ENCODE results near the gene KLHDC8A.
A peak's percentile ranks its signal among the peaks of the same experiment; 100 is the strongest.

The KLHDC8A gene

DNA sequence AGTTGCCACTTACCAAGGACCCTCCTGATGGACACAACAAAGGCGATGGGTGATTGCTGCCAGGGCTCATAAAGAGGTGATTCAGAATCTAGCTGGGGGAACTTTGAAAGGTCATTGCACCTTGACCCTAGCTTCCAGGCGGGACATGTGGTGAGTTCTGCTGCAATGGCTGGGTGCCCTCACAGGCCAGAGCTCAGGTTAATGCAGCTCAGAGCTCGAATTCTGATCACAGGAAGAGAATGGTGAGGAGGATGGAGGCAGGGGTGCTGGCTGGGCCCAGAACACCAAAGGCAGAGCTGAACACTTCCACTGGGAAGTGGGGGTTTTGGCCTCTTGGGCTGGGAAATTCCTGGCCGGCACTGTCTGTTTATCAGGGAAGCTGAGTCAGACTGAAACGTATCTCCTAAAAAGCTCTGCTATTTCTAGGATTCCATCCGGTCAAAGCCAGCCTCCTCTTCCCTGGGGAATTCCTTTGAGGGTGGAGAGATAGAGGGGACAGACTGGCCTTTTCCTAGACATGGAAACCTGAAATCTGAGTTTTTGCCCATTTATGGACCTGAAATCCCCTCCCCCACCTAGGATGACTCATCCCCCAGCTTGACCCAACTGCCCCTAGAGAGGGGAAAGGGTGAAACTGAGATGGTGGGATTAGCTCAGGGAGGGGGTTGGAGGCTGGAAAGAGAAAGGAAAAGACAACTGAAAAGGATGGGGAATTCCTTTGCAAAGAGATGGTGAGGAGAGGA, 62.4 kb downstream of the KLHDC8A start:
- no peak for DNase-seq

GRCh38 chr1:205293350-205294074, 63.2 kb downstream of the KLHDC8A start:
- DNase-seq: no peak

DNA sequence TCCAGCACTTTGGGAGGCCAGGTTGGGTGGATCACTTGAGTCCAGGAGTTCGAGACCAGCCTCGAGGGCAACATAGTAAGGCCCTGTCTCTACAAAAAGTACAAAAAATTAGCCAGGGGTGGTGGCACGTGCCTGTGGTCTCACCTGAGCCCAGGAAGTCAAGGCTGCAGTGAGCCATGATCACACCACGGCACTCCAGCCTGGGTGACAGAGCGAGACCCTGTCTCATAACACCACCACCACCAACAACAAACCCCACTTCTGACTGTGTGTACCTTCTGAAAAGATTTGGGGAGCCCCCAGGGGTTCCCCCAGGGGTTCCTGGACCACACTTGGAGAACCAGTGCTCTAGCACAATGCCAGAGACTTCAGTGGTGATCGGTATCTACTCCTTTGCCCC, 65.1 kb downstream of the KLHDC8A start:
- no peak for DNase-seq

GRCh38 chr1:205287767-205288559, 68.8 kb downstream of the KLHDC8A start:
- peak; percentile 60 to 73 for DNase-seq

- DNase-seq: no peak
Measured at GRCh38 chr1:205287076-205287475, 69.6 kb downstream of the KLHDC8A start.

DNA sequence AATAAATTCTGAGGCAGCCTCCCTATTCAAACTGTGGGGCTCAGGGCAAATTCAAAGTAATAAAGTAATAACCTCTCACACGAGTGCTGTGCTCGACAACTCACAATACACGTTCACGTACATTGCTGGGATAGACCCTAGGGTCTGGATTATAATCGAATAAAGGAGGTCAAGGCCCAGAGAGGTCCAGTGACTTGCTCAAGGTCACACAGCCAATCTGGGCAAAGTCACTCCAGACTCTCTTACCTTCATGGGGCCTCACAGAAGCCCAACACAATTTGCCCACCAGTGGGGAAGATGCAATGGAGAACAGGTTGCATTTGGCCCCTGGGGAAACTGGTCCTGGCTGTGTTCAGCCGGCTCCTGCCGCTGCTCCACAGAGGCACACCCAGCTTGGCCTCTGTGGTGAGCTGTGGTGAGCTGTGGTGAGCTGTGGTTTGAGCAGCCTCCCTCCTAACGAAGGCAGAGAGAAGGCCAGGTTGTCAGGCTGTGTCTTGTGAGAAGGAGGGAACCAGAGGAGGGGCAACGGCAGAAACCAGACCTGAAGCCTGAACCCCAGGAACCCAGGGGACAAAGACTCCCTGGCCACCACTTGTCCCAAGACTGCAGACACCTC, 70.3 kb downstream of the KLHDC8A start:
- peak; percentile 31 to 40 for DNase-seq

All from activated CD4-positive, alpha-beta T cell treated with anti-CD3 and anti-CD28 coated beads for 4 hours (primary cell).